Astrocyte (in vitro differentiated cells and primary cell): ENCODE results near the gene NCBP2.

Experiments
- CTCF ChIP-seq: IDR thresholded peaks from 2 replicates; pipeline ENCODE4 v1.5.1; 2011; ENCODE audit warnings: low read depth, mild to moderate bottlenecking, inconsistent platforms, low read length, moderate library complexity; ENCODE audit not compliant: insufficient read depth
- EZH2 ChIP-seq: IDR thresholded peaks from 2 replicates; pipeline ENCODE4 v1.6.1; 2012; ENCODE audit warnings: mild to moderate bottlenecking, low read length, inconsistent platforms; ENCODE audit not compliant: insufficient read depth

DNA sequence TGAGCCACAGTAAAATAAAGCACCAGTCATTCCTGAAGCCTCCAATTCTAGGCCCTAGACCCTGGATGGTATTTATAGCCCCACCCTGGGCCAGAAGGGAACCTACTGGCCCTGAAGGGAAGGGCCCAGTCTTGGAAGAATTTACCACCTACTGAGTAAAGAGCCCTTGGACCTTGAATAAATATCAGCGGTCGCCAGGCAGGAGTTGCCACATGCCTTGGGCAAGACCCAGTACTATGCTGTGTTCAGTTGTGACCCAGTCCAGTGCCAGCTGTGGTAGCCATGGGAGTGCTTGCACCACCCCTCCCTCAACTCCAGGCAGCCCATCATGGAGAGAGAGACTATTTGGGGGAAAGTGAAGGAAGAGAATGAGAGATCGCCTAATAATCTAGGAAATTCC, 27.0 kb downstream of the NCBP2 start:
- no peak for TF ChIP-seq CTCF
- no peak for TF ChIP-seq EZH2
